ENCODE results near the gene TCOF1. TPM values are rescaled to one million over a fixed set of nuclear protein-coding genes. Genes with fewer than 3 reads are reported as not detected.

TCOF1 gene
- polyA plus RNA-seq, 1 donor (not counting 4 experiments of a cell fraction or from before 2014, with no cell fraction given): 13.6 TPM

DNA sequence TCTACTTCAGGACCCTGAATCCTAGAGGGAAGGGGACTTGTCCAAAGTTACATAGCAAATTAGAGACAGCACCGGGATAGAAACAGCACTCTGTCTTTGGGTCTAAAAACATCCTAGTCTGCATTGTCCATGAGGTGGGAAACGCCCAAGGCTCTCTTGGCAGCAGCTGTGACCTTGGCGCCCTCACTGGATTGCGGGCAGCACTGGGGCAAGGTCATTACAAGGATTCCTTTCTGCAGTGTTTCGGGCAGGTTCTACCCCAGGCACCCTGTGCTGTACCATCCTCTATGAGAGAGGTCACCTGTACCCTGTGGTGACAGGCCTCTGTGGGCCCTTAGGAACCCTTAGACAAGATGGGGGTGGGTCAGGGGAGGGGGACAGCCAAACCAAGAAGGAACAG, 46.6 kb downstream of the TCOF1 start:
- Histone ChIP-seq H3K27me3 (ENCODE audit: control insufficient read depth, extremely low read depth, insufficient read depth, low read length) (no peaks in the 10 kb centered on the region), H2AFZ (ENCODE audit: control insufficient read depth, low read length) (no peak overlapping the region), H3K27ac (ENCODE audit: control insufficient read depth, insufficient read depth, low read length) (no peak overlapping the region), H3K36me3 (ENCODE audit: control insufficient read depth in 2 of 2, extremely low read depth in 1 of 2, insufficient read depth in 2 of 2, low read length in 2 of 2) (peaks cover 11 to 15% of the 10 kb centered on the region in 2 experiments), H3K4me3 (ENCODE audit: control insufficient read depth in 2 of 3, extremely low read depth in 1 of 3, insufficient read depth in 2 of 3, low read depth in 1 of 3, low read length in 3 of 3) (no peak overlapping the region), H3K9ac (ENCODE audit: control insufficient read depth, extremely low read depth, insufficient read depth, low read length) (no peak overlapping the region), H3K9me1 (ENCODE audit: control insufficient read depth, extremely low read depth, insufficient read depth, low read length) (no peaks in the 10 kb centered on the region), H3K4me2 (ENCODE audit: control insufficient read depth, extremely low read depth, insufficient read depth, low read depth, low read length) (no peak overlapping the region), H3K4me1 (ENCODE audit: control insufficient read depth, extremely low read depth, insufficient read depth, low read length) (no peaks in the 10 kb centered on the region), H3K79me2 (ENCODE audit: control insufficient read depth, insufficient read depth, low read length) (no peaks in the 10 kb centered on the region), H4K20me1 (ENCODE audit: control insufficient read depth, extremely low read depth, insufficient read depth, low read length) (no peaks in the 10 kb centered on the region), H3K9me3 (ENCODE audit: control insufficient read depth, low read depth, low read length) (no peaks in the 10 kb centered on the region)
- no peak for FAIRE-seq
- dilution Hi-C loops (cut with MboI; ENCODE audit: extremely low pct_ligation_motif_present, low sequenced_read_pairs): no loop called here
- DNase-seq (ENCODE audit: low read depth, low spot score): no peak
- no peak for TF ChIP-seq EZH2 (IDR thresholded peaks at IDR 0.05; ENCODE audit: low read length)
- TF ChIP-seq, protein P1, sequence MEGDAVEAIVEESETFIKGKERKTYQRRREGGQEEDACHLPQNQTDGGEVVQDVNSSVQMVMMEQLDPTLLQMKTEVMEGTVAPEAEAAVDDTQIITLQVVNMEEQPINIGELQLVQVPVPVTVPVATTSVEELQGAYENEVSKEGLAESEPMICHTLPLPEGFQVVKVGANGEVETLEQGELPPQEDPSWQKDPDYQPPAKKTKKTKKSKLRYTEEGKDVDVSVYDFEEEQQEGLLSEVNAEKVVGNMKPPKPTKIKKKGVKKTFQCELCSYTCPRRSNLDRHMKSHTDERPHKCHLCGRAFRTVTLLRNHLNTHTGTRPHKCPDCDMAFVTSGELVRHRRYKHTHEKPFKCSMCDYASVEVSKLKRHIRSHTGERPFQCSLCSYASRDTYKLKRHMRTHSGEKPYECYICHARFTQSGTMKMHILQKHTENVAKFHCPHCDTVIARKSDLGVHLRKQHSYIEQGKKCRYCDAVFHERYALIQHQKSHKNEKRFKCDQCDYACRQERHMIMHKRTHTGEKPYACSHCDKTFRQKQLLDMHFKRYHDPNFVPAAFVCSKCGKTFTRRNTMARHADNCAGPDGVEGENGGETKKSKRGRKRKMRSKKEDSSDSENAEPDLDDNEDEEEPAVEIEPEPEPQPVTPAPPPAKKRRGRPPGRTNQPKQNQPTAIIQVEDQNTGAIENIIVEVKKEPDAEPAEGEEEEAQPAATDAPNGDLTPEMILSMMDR (optimal IDR thresholded peaks at IDR 0.05 in 1 of 3, IDR thresholded peaks at IDR 0.05 in 1 of 3, conservative IDR thresholded peaks at IDR 0.05 in 1 of 3; ENCODE audit: extremely low read depth in 1 of 3, insufficient read depth in 2 of 3, low read length in 3 of 3): no peak

DNA sequence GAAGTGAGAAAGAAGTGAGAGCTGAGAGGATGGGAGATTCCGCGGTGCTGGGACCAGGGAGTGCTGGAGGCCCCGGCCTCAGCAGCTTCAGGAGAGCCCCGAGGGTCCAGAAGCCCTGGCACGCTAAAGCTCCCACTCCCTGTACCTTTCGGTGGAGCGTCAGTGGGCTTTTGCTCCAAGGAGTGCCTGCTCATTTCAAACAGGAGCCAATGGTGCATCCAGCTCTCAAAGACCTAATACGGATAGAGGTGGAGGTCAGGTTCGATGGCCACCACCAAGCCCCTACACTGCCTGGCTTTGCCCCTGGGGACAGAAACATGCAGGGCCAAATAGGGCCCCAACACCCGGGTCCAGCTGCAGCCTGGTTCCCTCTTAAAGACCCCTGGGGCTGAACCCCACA, 47.0 kb downstream of the TCOF1 start:
- H3K4me3 ChIP-seq (ENCODE audit: control insufficient read depth in 2 of 3, extremely low read depth in 1 of 3, insufficient read depth in 2 of 3, low read depth in 1 of 3, low read length in 3 of 3): no peak overlapping the region
- H3K9me1 ChIP-seq (ENCODE audit: control insufficient read depth, extremely low read depth, insufficient read depth, low read length): no peaks in the 10 kb centered on the region
- FAIRE-seq: no peak
- H3K4me1 ChIP-seq (ENCODE audit: control insufficient read depth, extremely low read depth, insufficient read depth, low read length): no peaks in the 10 kb centered on the region
- no peak overlapping the region for H3K27ac ChIP-seq (ENCODE audit: control insufficient read depth, insufficient read depth, low read length)
- H3K4me2 ChIP-seq (ENCODE audit: control insufficient read depth, extremely low read depth, insufficient read depth, low read depth, low read length): no peak overlapping the region
- H4K20me1 ChIP-seq (ENCODE audit: control insufficient read depth, extremely low read depth, insufficient read depth, low read length): no peaks in the 10 kb centered on the region
- no peak overlapping the region for H2AFZ ChIP-seq (ENCODE audit: control insufficient read depth, low read length)
- no peak overlapping the region for H3K9ac ChIP-seq (ENCODE audit: control insufficient read depth, extremely low read depth, insufficient read depth, low read length)
- no peak for DNase-seq (ENCODE audit: low read depth, low spot score)
- H3K9me3 ChIP-seq (ENCODE audit: control insufficient read depth, low read depth, low read length): no peaks in the 10 kb centered on the region
- dilution Hi-C loops (cut with MboI; ENCODE audit: extremely low pct_ligation_motif_present, low sequenced_read_pairs): no loop called here
- no peaks in the 10 kb centered on the region for H3K79me2 ChIP-seq (ENCODE audit: control insufficient read depth, insufficient read depth, low read length)
- H3K27me3 ChIP-seq (ENCODE audit: control insufficient read depth, extremely low read depth, insufficient read depth, low read length): no peaks in the 10 kb centered on the region
- no peak for TF ChIP-seq EZH2 (IDR thresholded peaks at IDR 0.05; ENCODE audit: low read length)
- TF ChIP-seq, protein P1 (optimal IDR thresholded peaks at IDR 0.05 in 1 of 3, IDR thresholded peaks at IDR 0.05 in 1 of 3, conservative IDR thresholded peaks at IDR 0.05 in 1 of 3; ENCODE audit: extremely low read depth in 1 of 3, insufficient read depth in 2 of 3, low read length in 3 of 3): no peak
- peaks cover 8 to 11% of the 10 kb centered on the region in 2 experiments for H3K36me3 ChIP-seq (ENCODE audit: control insufficient read depth in 2 of 2, extremely low read depth in 1 of 2, insufficient read depth in 2 of 2, low read length in 2 of 2)

All from keratinocyte (primary cell).